Naive thymus-derived CD8-positive, alpha-beta T cell (primary cell): ENCODE data around the gene TRERF1. TPM values are rescaled to one million over a fixed set of nuclear protein-coding genes. Genes with fewer than 3 reads are reported as not detected.
"Not testable (repeated sequence)": the region's sequence is repeated elsewhere in the genome, so short reads cannot be mapped to it uniquely, and the experiment has no call there.

Experiments used
- ATAC-seq, 2 donors: fragments of 150-1000 bp; cut with Tn5 transposase in 1 of 2; sonication (Bioruptor Pico), chemical (Tn5 transposase) in 1 of 2; 1 replicate in 1 of 2; 2 replicates in 1 of 2; pipeline ENCODE4 v1.10.0; 2021; ENCODE audit warnings: mild to moderate bottlenecking in 2 of 2, moderate library complexity in 2 of 2
- POLR2A ChIA-PET: fragments of 350-600 bp; sonication (Branson Sonifier 250); formaldehyde crosslinking; loops from one replicate; lab custom pipeline; 2021; ENCODE audit warnings: antibody characterized with exemption; lab: Charles Lee
- DNase-seq, 10 donors: peaks; one replicate each; pipeline versions ENCODE4 v3.0.0 to v3.0.0-alpha.2; 2020 to 2022
- H3K27ac Mint-ChIP-seq, 10 donors: one replicate each; pipeline ENCODE4 v1.8.0; 2020 to 2022; ENCODE audit warnings: mild to moderate bottlenecking in 10 of 10, mixed read lengths in 10 of 10, moderate library complexity in 4 of 10, inconsistent platforms in 1 of 10
- H3K27me3 Mint-ChIP-seq, 5 donors: one replicate each; pipeline ENCODE4 v1.8.0; 2021 to 2022; ENCODE audit warnings: mixed read lengths in 5 of 5
- H3K36me3 Mint-ChIP-seq, 3 donors: one replicate each; pipeline ENCODE4 v1.8.0; 2020 to 2022; ENCODE audit warnings: mixed read lengths in 3 of 3, mild to moderate bottlenecking in 2 of 3, inconsistent platforms in 1 of 3
- H3K4me1 Mint-ChIP-seq, 4 donors: one replicate each; pipeline ENCODE4 v1.8.0; 2021 to 2022; ENCODE audit warnings: mixed read lengths in 4 of 4
- H3K4me3 Mint-ChIP-seq, 10 donors: one replicate each; pipeline ENCODE4 v1.8.0; 2020 to 2022; ENCODE audit warnings: mild to moderate bottlenecking in 10 of 10, mixed read lengths in 10 of 10, moderate library complexity in 6 of 10, inconsistent platforms in 1 of 10
- H3K9me3 Mint-ChIP-seq, 9 donors: one replicate each; pipeline ENCODE4 v1.8.0; 2020 to 2022; ENCODE audit warnings: mixed read lengths in 9 of 9, mild to moderate bottlenecking in 3 of 9, inconsistent platforms in 1 of 9, moderate library complexity in 1 of 9
- polyA plus RNA-seq, 3 donors: library from polyadenylated mRNA; unstranded; fragments of 300-500 nt; fragmentation: Illumina TruSeq; gene quantifications; one replicate each; pipeline ENCODE4 v1.2.3, GENCODE V29; 2021
- total RNA-seq, 8 experiments: library from RNA in 2 of 8; stranded (reverse) in 2 of 8; gene quantifications; one replicate each; pipeline ENCODE4 v1.2.3 and lab custom pipeline; 2021 to 2026

The TRERF1 gene
- total and polyA plus RNA-seq, 5 experiments from 2014 or later, result 3.8 to 18.2 (median 7.1) TPM

DNA sequence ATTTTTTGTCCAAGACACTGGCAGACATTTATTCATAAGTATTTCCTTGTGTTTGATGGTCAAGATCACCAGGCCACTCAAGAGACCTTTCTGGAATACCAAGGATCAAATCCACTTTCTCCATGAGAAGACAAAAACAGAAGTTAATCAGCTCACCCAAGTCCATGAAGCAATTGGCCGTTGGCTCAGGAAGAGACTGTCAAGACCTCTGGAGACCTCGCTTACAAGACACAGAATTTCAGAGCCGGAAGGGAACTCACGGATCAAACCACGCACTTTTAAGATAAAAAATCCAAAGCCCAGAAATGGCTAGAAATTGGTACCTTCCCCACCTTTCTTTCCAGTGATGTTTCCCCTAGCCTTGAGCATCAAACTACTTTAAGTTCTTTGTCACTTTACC, 3.3 kb downstream of the TRERF1 start:
- H3K27me3 Mint-ChIP-seq, result no peaks in the 10 kb centered on the region
- no peak for ATAC-seq
- H3K4me1 Mint-ChIP-seq, result peaks cover 44 to 80% (median 71%) of the 10 kb centered on the region in 4 donors
- H3K27ac Mint-ChIP-seq, result peak overlapping the region; percentile 69 to 96 (median 90)
- peaks cover 0 to 24% (median 11%) of the 10 kb centered on the region in 3 donors for H3K36me3 Mint-ChIP-seq
- H3K4me3 Mint-ChIP-seq, result peak overlapping the region; percentile 15 to 99 (median 96)
- no peaks in the 10 kb centered on the region for H3K9me3 Mint-ChIP-seq
- no peak for DNase-seq
- POLR2A ChIA-PET, result interaction anchor here (1.0 to 8.6 kb wide), 6 partner anchors 8 to 83 kb away, joined by 3 to 199 read pairs (median 6); no protein-coding TSS in a partner anchor

GRCh38 chr6:42446996-42447395, 4.7 kb downstream of the TRERF1 start:
- DNase-seq (no peak), ATAC-seq (no peak)
- H3K4me1 Mint-ChIP-seq, result peaks cover 46 to 92% (median 80%) of the 10 kb centered on the region in 4 donors
- H3K9me3 Mint-ChIP-seq, result no peaks in the 10 kb centered on the region
- POLR2A ChIA-PET, result interaction anchor here (0.5 to 1.3 kb wide), 4 partner anchors 12 to 80 kb away, joined by 3 read pairs; no protein-coding TSS in a partner anchor
- H3K4me3 Mint-ChIP-seq, result peak overlapping the region in 3 of 10 donors; percentile 2 to 31 (median 15)
- H3K27me3 Mint-ChIP-seq, result no peaks in the 10 kb centered on the region
- H3K36me3 Mint-ChIP-seq, result peaks cover 0 to 24% (median 11%) of the 10 kb centered on the region in 3 donors
- peak overlapping the region; percentile 69 to 96 (median 84) for H3K27ac Mint-ChIP-seq

- peaks cover 0 to 24% (median 11%) of the 10 kb centered on the region in 3 donors for H3K36me3 Mint-ChIP-seq
- H3K27me3 Mint-ChIP-seq, result no peaks in the 10 kb centered on the region
- H3K9me3 Mint-ChIP-seq, result no peaks in the 10 kb centered on the region
- peaks cover 49 to 95% (median 85%) of the 10 kb centered on the region in 4 donors for H3K4me1 Mint-ChIP-seq
- no peak for ATAC-seq
- H3K4me3 Mint-ChIP-seq, result peak overlapping the region in 1 of 10 donors; percentile 40
- peak overlapping the region in 8 of 10 donors; percentile 53 to 92 (median 76) for H3K27ac Mint-ChIP-seq
- no peak for DNase-seq
- POLR2A ChIA-PET, result interaction anchor here (0.8 to 1.1 kb wide), 2 partner anchors 54 to 79 kb away, joined by 3 read pairs; no protein-coding TSS in a partner anchor
These were observed 5.4 kb downstream of the TRERF1 start for GRCh38 chr6:42446370-42446769.

DNA sequence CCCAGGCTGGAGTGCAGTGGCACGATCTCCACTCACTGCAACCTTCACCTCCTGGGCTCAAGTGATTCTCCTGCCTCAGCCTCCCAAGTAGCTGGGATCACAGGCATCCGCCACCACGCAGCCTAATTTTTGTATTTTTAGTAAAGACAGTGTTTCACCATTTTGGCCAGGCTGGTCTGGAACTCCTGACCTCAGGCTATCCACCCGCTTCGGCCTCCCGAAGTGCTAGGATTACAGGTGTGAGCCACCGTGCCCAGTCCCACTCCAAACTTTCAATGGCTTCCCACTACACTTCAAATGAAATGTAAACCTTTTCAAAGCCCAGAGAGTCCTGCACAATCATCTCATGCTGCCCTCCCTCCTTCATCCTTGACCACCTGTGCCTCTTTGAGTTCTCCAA, 5.8 kb downstream of the TRERF1 start:
- not testable (repeated sequence) for H3K9me3 Mint-ChIP-seq, ATAC-seq, H3K27me3 Mint-ChIP-seq, DNase-seq
- H3K36me3 Mint-ChIP-seq, result peaks cover 0 to 24% (median 11%) of the 10 kb centered on the region in 3 donors
- peaks cover 52 to 95% (median 89%) of the 10 kb centered on the region in 4 donors for H3K4me1 Mint-ChIP-seq
- H3K27ac Mint-ChIP-seq, result peak overlapping the region in 8 of 10 donors; percentile 45 to 92 (median 70)
- H3K4me3 Mint-ChIP-seq, result peak overlapping the region in 3 of 10 donors; percentile 3 to 40 (median 30)
- POLR2A ChIA-PET, result interaction anchor here (0.8 to 1.1 kb wide), 2 partner anchors 54 to 78 kb away, joined by 3 read pairs; no protein-coding TSS in a partner anchor

GRCh38 chr6:42443312-42444060, 8.2 kb downstream of the TRERF1 start:
- no peak for DNase-seq

GRCh38 chr6:42441697-42442081, 10.0 kb downstream of the TRERF1 start:
- H3K27me3 Mint-ChIP-seq, result no peaks in the 10 kb centered on the region
- H3K36me3 Mint-ChIP-seq, result peaks cover 0 to 19% (median 6%) of the 10 kb centered on the region in 3 donors
- POLR2A ChIA-PET, result interaction anchor here (0.5 to 5.5 kb wide), 8 partner anchors 9 to 166 kb away, joined by 3 to 32 read pairs (median 4); partner anchors contain the start of gene TRERF1
- ATAC-seq (no peak), DNase-seq (no peak)
- H3K27ac Mint-ChIP-seq, result peak overlapping the region in 9 of 10 donors; percentile 38 to 87 (median 70)
- no peaks in the 10 kb centered on the region for H3K9me3 Mint-ChIP-seq
- H3K4me3 Mint-ChIP-seq, result peak overlapping the region in 4 of 10 donors; percentile 3 to 40 (median 21)
- peaks cover 43 to 88% (median 73%) of the 10 kb centered on the region in 4 donors for H3K4me1 Mint-ChIP-seq

More at GRCh38 chr6:42443312-42444060, 8.2 kb downstream of the TRERF1 start:
- Mint-ChIP-seq H3K27ac (peak overlapping the region; percentile 51 to 91 (median 84)), H3K36me3 (peaks cover 0 to 21% (median 11%) of the 10 kb centered on the region in 3 donors), H3K9me3 (no peaks in the 10 kb centered on the region), H3K4me3 (peak overlapping the region in 8 of 10 donors; percentile 17 to 66 (median 50)), H3K4me1 (peaks cover 47 to 95% (median 88%) of the 10 kb centered on the region in 4 donors), H3K27me3 (no peaks in the 10 kb centered on the region)
- ATAC-seq, result peak in 1 of 2 donors; percentile 41
- POLR2A ChIA-PET, result interaction anchor here (0.5 to 5.5 kb wide), 9 partner anchors 9 to 388 kb away, joined by 3 to 32 read pairs (median 3); partner anchors contain the start of gene TRERF1

GRCh38 chr6:42440778-42441696, 10.7 kb downstream of the TRERF1 start:
- no peak for ATAC-seq
- POLR2A ChIA-PET, result interaction anchor here (0.5 to 5.5 kb wide), 9 partner anchors 8 to 167 kb away, joined by 3 to 32 read pairs (median 5); partner anchors contain the start of gene TRERF1
- no peak for DNase-seq
- no peaks in the 10 kb centered on the region for H3K9me3 Mint-ChIP-seq
- peaks cover 40 to 82% (median 68%) of the 10 kb centered on the region in 4 donors for H3K4me1 Mint-ChIP-seq
- H3K36me3 Mint-ChIP-seq, result peaks cover 0 to 19% (median 7%) of the 10 kb centered on the region in 3 donors
- H3K27me3 Mint-ChIP-seq, result no peaks in the 10 kb centered on the region
- H3K4me3 Mint-ChIP-seq, result peak overlapping the region in 8 of 10 donors; percentile 23 to 59 (median 37)
- peak overlapping the region; percentile 4 to 92 (median 72) for H3K27ac Mint-ChIP-seq

DNA sequence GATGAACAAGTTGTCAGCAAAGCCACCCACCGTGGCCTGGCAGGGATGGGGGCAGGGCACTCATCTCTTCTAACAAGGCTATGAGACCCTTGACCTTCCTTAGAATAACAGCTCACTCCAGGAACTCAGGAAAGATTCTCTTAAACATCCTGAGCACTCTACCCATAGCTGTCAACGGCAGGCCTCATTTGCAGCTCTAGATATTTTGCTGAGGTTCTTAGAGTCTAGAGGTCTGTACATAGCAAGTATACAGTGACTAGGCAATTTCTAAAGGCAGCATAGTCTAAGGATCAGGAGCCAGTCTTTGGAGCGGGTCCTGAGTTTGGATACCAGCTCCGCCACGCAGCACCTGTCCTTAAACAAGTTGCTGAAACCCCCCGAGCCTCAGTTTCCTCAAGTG, 11.7 kb downstream of the TRERF1 start:
- ATAC-seq (no peak), DNase-seq (no peak)
- no peak overlapping the region for H3K4me3 Mint-ChIP-seq
- peak overlapping the region in 4 of 10 donors; percentile 56 to 84 (median 74) for H3K27ac Mint-ChIP-seq
- no peaks in the 10 kb centered on the region for H3K27me3 Mint-ChIP-seq
- POLR2A ChIA-PET, result interaction anchor here (1.0 to 5.5 kb wide), 5 partner anchors 9 to 49 kb away, joined by 3 to 32 read pairs (median 5); partner anchors contain the start of gene TRERF1
- peaks cover 0 to 2% (median under 1%) of the 10 kb centered on the region in 9 donors for H3K9me3 Mint-ChIP-seq
- H3K4me1 Mint-ChIP-seq, result peaks cover 34 to 71% (median 59%) of the 10 kb centered on the region in 4 donors
- peaks cover 0 to 18% (median 12%) of the 10 kb centered on the region in 3 donors for H3K36me3 Mint-ChIP-seq

GRCh38 chr6:42436825-42437224, 14.9 kb downstream of the TRERF1 start:
- Mint-ChIP-seq H3K27me3 (no peaks in the 10 kb centered on the region), H3K27ac (peak overlapping the region in 3 of 10 donors; percentile 29 to 73 (median 67)), H3K4me1 (peaks cover 22 to 51% (median 32%) of the 10 kb centered on the region in 4 donors), H3K36me3 (peaks cover 19 to 40% (median 34%) of the 10 kb centered on the region in 3 donors), H3K9me3 (peaks cover 0 to 22% (median 13%) of the 10 kb centered on the region in 9 donors), H3K4me3 (no peak overlapping the region)
- DNase-seq, result no peak
- ATAC-seq, result no peak
- POLR2A ChIA-PET, result interaction anchor here (1.9 kb wide), 1 partner anchor 11 kb away, joined by 6 read pairs; no protein-coding TSS in a partner anchor

DNA sequence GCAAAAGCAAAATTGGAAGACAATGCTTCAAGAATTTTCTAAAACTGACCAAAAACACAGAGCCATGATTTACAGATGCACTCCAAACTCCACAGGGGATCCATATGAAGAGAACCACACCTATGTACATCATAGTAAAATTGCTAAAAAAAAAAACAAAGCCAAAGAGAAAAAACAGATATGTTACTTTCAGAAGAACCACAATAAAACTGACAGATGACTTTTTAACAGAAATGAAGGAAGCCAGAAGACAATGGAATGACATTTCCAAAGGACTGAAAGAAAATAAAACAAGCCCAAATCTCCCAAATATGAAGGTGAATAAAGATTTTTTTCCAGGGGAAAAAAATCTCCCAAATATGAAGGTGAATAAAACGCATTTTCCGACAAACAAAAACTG, 17.5 kb downstream of the TRERF1 start:
- H3K9me3 Mint-ChIP-seq, result peaks cover 0 to 22% (median 13%) of the 10 kb centered on the region in 9 donors
- H3K4me3 Mint-ChIP-seq, result peak overlapping the region in 1 of 10 donors; percentile 33
- no peaks in the 10 kb centered on the region for H3K27me3 Mint-ChIP-seq
- peak overlapping the region in 4 of 10 donors; percentile 6 to 46 (median 36) for H3K27ac Mint-ChIP-seq
- H3K36me3 Mint-ChIP-seq, result peaks cover 19 to 48% (median 34%) of the 10 kb centered on the region in 3 donors
- DNase-seq (no peak), ATAC-seq (no peak)
- POLR2A ChIA-PET, result no interaction called here
- H3K4me1 Mint-ChIP-seq, result peaks cover 24 to 44% (median 31%) of the 10 kb centered on the region in 4 donors

DNA sequence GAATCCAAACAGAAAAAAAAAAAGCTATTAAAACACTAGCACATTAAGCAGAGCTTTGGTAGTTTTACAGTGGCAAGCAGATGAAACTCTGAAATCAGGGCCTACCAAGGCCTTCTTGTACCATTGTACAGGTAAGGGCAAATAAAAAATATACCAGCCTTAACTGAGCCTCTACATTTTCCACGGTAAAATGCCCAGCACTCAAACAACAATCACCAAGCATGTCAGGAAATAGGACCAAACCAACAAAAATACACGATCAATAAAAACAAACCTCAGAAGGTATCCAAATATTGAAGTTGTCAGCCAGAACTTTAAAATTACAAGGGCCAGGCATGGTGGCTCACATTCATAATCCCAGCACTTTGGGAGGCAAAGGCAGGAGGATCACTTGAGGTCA, 18.3 kb downstream of the TRERF1 start:
- H3K9me3 Mint-ChIP-seq, result peaks cover 0 to 22% (median 13%) of the 10 kb centered on the region in 9 donors
- ATAC-seq, result no peak
- DNase-seq, result no peak
- peak overlapping the region in 3 of 10 donors; percentile 21 to 44 (median 25) for H3K27ac Mint-ChIP-seq
- H3K36me3 Mint-ChIP-seq, result peaks cover 19 to 46% (median 34%) of the 10 kb centered on the region in 3 donors
- no peak overlapping the region for H3K4me3 Mint-ChIP-seq
- H3K4me1 Mint-ChIP-seq, result peaks cover 24 to 46% (median 32%) of the 10 kb centered on the region in 4 donors
- POLR2A ChIA-PET, result interaction anchor here (0.6 to 1.3 kb wide), 5 partner anchors 8 to 33 kb away, joined by 3 to 7 read pairs (median 3); no protein-coding TSS in a partner anchor
- H3K27me3 Mint-ChIP-seq, result no peaks in the 10 kb centered on the region
